NCI-H187 treated with DMSO at 0.1 percent for 48 hours (cell line): ENCODE data around the gene SYMPK.
A peak's percentile ranks its signal among the peaks of the same experiment; 100 is the strongest.

Experiments
- DNase-seq: peaks from one replicate; lab custom pipeline; 2025; lab: John Stamatoyannopoulos, UW

SYMPK gene

GRCh38 chr19:45825263-45825605, 37.7 kb downstream of the SYMPK start:
- DNase-seq: no peak

- no peak for DNase-seq
Measured at GRCh38 chr19:45824531-45825262, 38.2 kb downstream of the SYMPK start.

GRCh38 chr19:45824041-45824471, 38.9 kb downstream of the SYMPK start:
- no peak for DNase-seq

- no peak for DNase-seq
Measured at GRCh38 chr19:45823182-45823581, 39.8 kb downstream of the SYMPK start.

GRCh38 chr19:45822716-45823115, 40.2 kb downstream of the SYMPK start:
- DNase-seq: no peak

- no peak for DNase-seq
Measured at GRCh38 chr19:45821570-45821969, 41.4 kb downstream of the SYMPK start.

GRCh38 chr19:45821103-45821521, 41.8 kb downstream of the SYMPK start:
- no peak for DNase-seq

GRCh38 chr19:45820413-45821102, 42.4 kb downstream of the SYMPK start:
- DNase-seq: no peak

GRCh38 chr19:45819769-45820168, 43.2 kb downstream of the SYMPK start:
- no peak for DNase-seq

GRCh38 chr19:45817725-45818301, 45.1 kb downstream of the SYMPK start:
- no peak for DNase-seq

GRCh38 chr19:45817010-45817724, 45.8 kb downstream of the SYMPK start:
- DNase-seq: peak; percentile 70

GRCh38 chr19:45816236-45817009, 46.5 kb downstream of the SYMPK start:
- DNase-seq: no peak

- no peak for DNase-seq
Measured at GRCh38 chr19:45815481-45816216, 47.3 kb downstream of the SYMPK start.

GRCh38 chr19:45814851-45815480, 48.0 kb downstream of the SYMPK start, which contains the start of gene RSPH6A:
Gene RSPH6A, minus strand, starts transcription at chr19:45815308. Its CDS starts 132 bp downstream, at chr19:45815176.
- no peak for DNase-seq

GRCh38 chr19:45814166-45814780, 48.7 kb downstream of the SYMPK start:
- DNase-seq: no peak

GRCh38 chr19:45812297-45812696, 50.6 kb downstream of the SYMPK start:
- no peak for DNase-seq

GRCh38 chr19:45809643-45810159, 53.2 kb downstream of the SYMPK start:
- peak; percentile 45 for DNase-seq

GRCh38 chr19:45805719-45806118, 57.2 kb downstream of the SYMPK start:
- DNase-seq: no peak

GRCh38 chr19:45804959-45805230, 58.1 kb downstream of the SYMPK start:
- no peak for DNase-seq
